Measurements from ENCODE around the gene CD48.

DNA sequence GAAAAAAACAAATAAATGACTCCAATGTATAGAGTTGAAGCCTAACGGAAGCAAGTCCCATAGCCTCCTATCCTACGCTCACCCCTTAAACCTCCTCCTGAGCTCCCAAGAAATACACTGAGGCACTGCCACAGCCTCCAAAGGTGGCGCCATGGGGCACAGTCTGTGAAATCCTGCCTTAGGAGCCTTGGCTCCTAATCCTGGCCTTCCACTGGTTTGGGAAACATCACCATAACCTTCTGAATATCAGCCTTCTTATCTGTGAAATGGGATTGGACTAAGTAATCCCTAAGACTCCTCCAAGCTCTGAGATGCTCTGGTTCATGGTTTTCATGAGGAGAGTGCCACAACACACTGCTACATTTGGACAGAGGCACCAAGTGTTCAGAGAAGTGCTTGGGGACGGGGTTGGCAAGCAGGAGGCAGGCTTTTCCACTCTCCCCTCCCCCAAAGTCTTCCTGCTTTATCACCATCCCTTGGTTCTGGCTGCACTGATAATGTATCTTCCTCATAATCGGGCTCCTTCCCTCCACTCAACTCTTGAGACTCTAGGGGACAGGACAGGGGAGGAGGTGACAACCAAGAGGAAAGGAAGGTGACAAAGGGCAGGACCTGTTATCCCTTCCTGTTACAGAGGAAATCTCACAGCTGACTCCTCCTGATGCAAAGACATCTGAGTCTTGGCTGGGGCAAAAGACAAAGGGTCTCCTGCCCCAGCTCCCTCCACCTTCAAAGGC, 30.2 kb upstream of the CD48 start:
- TF ChIP-seq, protein P1, sequence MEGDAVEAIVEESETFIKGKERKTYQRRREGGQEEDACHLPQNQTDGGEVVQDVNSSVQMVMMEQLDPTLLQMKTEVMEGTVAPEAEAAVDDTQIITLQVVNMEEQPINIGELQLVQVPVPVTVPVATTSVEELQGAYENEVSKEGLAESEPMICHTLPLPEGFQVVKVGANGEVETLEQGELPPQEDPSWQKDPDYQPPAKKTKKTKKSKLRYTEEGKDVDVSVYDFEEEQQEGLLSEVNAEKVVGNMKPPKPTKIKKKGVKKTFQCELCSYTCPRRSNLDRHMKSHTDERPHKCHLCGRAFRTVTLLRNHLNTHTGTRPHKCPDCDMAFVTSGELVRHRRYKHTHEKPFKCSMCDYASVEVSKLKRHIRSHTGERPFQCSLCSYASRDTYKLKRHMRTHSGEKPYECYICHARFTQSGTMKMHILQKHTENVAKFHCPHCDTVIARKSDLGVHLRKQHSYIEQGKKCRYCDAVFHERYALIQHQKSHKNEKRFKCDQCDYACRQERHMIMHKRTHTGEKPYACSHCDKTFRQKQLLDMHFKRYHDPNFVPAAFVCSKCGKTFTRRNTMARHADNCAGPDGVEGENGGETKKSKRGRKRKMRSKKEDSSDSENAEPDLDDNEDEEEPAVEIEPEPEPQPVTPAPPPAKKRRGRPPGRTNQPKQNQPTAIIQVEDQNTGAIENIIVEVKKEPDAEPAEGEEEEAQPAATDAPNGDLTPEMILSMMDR (conservative IDR thresholded peaks at IDR 0.05; ENCODE audit: low read depth, low read length), result 0 out of 2 replicates have a peak, but pooled peaks have one; percentile 9
- TF ChIP-seq EZH2 (IDR thresholded peaks at IDR 0.05; ENCODE audit: borderline replicate concordance, low read depth, low read length, poor library complexity, severe bottlenecking), result no peak
